Keratinocyte (primary cell): ENCODE data around the gene SACM1L. TPM values are rescaled to one million over a fixed set of nuclear protein-coding genes. Genes with fewer than 3 reads are reported as not detected.

Source experiments
- DNase-seq: peaks from one replicate; pipeline ENCODE4 v3.0.0-alpha.2; 2011; ENCODE audit warnings: low read depth, missing footprints, low spot score
- FAIRE-seq: peaks from 2 replicates; lab custom pipeline; 2011; peaks lifted over from hg19 to GRCh38; lab: Jason Lieb, UNC
- H2AFZ ChIP-seq: 2 replicates; pipeline ENCODE4 v1.6.0; 2012; ENCODE audit warnings: low read length, control low read depth, inconsistent platforms; ENCODE audit not compliant: control insufficient read depth
- H3K27ac ChIP-seq: 2 replicates; pipeline ENCODE4 v1.5.1; 2011; ENCODE audit warnings: low read length; ENCODE audit not compliant: control insufficient read depth, insufficient read depth
- H3K27me3 ChIP-seq: 3 replicates; pipeline ENCODE4 v1.6.0; 2011; ENCODE audit warnings: low read length; ENCODE audit not compliant: control insufficient read depth, insufficient read depth; ENCODE audit errors: extremely low read depth
- H3K36me3 ChIP-seq, 2 experiments: 2 replicates in 1 of 2; 3 replicates in 1 of 2; pipeline ENCODE4 v1.5.1; 2011; ENCODE audit warnings: low read length in 2 of 2, mild to moderate bottlenecking in 1 of 2; ENCODE audit not compliant: control insufficient read depth in 2 of 2, insufficient read depth in 2 of 2; ENCODE audit errors: extremely low read depth in 1 of 2
- H3K4me1 ChIP-seq: 3 replicates; pipeline ENCODE4 v1.5.1; 2011; ENCODE audit warnings: low read length; ENCODE audit not compliant: control insufficient read depth, insufficient read depth; ENCODE audit errors: extremely low read depth
- H3K4me2 ChIP-seq: 3 replicates; pipeline ENCODE4 v1.6.0; 2011; ENCODE audit warnings: low read depth, low read length; ENCODE audit not compliant: control insufficient read depth, insufficient read depth; ENCODE audit errors: extremely low read depth
- H3K4me3 ChIP-seq, 3 experiments: fragments of 200-600 bp in 1 of 3; sonication (generic) in 1 of 3; 2 replicates in 2 of 3; 3 replicates in 1 of 3; pipeline ENCODE4 v1.5.1; 2011 to 2016; ENCODE audit warnings: low read length in 3 of 3, mild to moderate bottlenecking in 3 of 3, control low read depth in 2 of 3, inconsistent platforms in 1 of 3, low read depth in 1 of 3, mixed read lengths in 1 of 3, mixed run types in 1 of 3, moderate library complexity in 1 of 3; ENCODE audit not compliant: control insufficient read depth in 2 of 3, insufficient read depth in 2 of 3; ENCODE audit errors: extremely low read depth in 1 of 3
- H3K79me2 ChIP-seq: 2 replicates; pipeline ENCODE4 v1.6.0; 2012; ENCODE audit warnings: low read length; ENCODE audit not compliant: control insufficient read depth, insufficient read depth
- H3K9ac ChIP-seq: 3 replicates; pipeline ENCODE4 v1.6.0; 2011; ENCODE audit warnings: low read length; ENCODE audit not compliant: control insufficient read depth, insufficient read depth; ENCODE audit errors: extremely low read depth
- H3K9me1 ChIP-seq: 3 replicates; pipeline ENCODE4 v1.6.0; 2011; ENCODE audit warnings: low read length; ENCODE audit not compliant: control insufficient read depth, insufficient read depth; ENCODE audit errors: extremely low read depth
- H3K9me3 ChIP-seq: 2 replicates; pipeline ENCODE4 v1.5.1; 2012; ENCODE audit warnings: low read depth, low read length; ENCODE audit not compliant: control insufficient read depth
- H4K20me1 ChIP-seq: 3 replicates; pipeline ENCODE4 v1.6.0; 2011; ENCODE audit warnings: low read length; ENCODE audit not compliant: control insufficient read depth, insufficient read depth; ENCODE audit errors: extremely low read depth
- EZH2 ChIP-seq: IDR thresholded peaks from one replicate; pipeline ENCODE4 v1.6.1; 2012; ENCODE audit warnings: inconsistent platforms, mild to moderate bottlenecking, low read length, moderate library complexity
- dilution Hi-C: fragments of 300-500 bp; cut with MboI; formaldehyde crosslinking; loops from one replicate; pipeline ENCODE4 v1.7.0; 2020; ENCODE audit warnings: low sequenced_read_pairs; ENCODE audit not compliant: extremely low pct_ligation_motif_present
- polyA plus RNA-seq, 5 experiments: library from polyadenylated mRNA; depleted of rRNA in 3 of 5; stranded (reverse) in 3 of 5; stranded (forward) in 1 of 5; unstranded in 1 of 5; fragments of >200 nt; gene quantifications; 1 replicate in 1 of 5; 2 replicates in 3 of 5; 3 replicates in 1 of 5; pipeline versions ENCODE4 v1.2.1 to v1.2.3, GENCODE V29; 2011 to 2012; ENCODE audit warnings: missing spikeins in 2 of 5, low read depth in 1 of 5, low replicate concordance in 1 of 5
- TF ChIP-seq, protein P1 (sequence below), 3 experiments: IDR thresholded peaks in 1 of 3; conservative IDR thresholded peaks in 1 of 3; optimal IDR thresholded peaks in 1 of 3; 2 replicates in 2 of 3; 3 replicates in 1 of 3; pipeline versions ENCODE3 to v1.5.1; 2011; ENCODE audit warnings: low read length in 3 of 3, mild to moderate bottlenecking in 3 of 3, moderate library complexity in 2 of 3, control low read depth in 1 of 3, inconsistent platforms in 1 of 3; ENCODE audit not compliant: insufficient read depth in 2 of 3; ENCODE audit errors: extremely low read depth in 1 of 3

The SACM1L gene
- polyA plus RNA-seq, 1 donor (not counting 4 experiments of a cell fraction or from before 2014, with no cell fraction given): 44.3 TPM

DNA sequence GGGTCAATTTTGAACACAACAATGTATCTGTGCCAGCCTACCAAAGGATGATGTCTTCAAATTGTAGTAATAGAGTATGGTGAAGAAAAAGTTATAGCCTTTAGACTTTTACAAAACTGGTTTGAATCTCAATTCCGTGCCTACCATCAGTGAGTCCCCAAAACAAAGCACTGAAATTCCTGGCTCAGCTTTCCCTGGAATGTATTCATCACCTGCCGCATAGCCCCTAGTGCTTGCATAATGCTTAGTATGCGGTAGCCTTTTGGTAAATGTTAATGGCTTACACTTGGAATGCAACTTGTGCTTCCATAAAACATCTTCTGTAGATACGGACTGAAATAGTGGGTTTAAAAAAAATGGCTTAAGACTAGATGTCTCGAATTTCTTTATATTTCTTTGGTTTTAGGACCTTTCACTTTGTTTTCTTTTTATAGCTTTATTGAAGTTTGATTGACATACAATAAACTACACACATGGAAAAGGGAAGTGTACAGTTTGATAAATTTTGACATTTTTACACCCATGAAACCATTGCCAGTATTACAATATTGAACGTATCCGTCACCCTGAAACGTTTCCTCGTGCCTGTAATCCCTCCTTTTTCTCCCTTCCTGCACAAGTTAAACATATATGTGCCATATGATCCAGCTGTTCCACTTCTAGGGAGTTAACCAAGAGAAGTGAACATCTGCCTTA, 12.1 kb downstream of the SACM1L start:
- no peak for FAIRE-seq
- dilution Hi-C loops: no loop called here
- no peaks in the 10 kb centered on the region for H3K9me1 ChIP-seq
- no peak overlapping the region for H3K9ac ChIP-seq
- peaks cover 4 to 5% of the 10 kb centered on the region in 2 experiments for H3K36me3 ChIP-seq
- no peaks in the 10 kb centered on the region for H3K4me1 ChIP-seq
- no peaks in the 10 kb centered on the region for H3K27me3 ChIP-seq
- H4K20me1 ChIP-seq: peaks cover 3% of the 10 kb centered on the region
- no peak overlapping the region for H3K27ac ChIP-seq
- no peak overlapping the region for H2AFZ ChIP-seq
- H3K4me2 ChIP-seq: no peak overlapping the region
- no peaks in the 10 kb centered on the region for H3K9me3 ChIP-seq
- no peak overlapping the region for H3K4me3 ChIP-seq
- TF ChIP-seq EZH2: no peak
- TF ChIP-seq, protein P1, sequence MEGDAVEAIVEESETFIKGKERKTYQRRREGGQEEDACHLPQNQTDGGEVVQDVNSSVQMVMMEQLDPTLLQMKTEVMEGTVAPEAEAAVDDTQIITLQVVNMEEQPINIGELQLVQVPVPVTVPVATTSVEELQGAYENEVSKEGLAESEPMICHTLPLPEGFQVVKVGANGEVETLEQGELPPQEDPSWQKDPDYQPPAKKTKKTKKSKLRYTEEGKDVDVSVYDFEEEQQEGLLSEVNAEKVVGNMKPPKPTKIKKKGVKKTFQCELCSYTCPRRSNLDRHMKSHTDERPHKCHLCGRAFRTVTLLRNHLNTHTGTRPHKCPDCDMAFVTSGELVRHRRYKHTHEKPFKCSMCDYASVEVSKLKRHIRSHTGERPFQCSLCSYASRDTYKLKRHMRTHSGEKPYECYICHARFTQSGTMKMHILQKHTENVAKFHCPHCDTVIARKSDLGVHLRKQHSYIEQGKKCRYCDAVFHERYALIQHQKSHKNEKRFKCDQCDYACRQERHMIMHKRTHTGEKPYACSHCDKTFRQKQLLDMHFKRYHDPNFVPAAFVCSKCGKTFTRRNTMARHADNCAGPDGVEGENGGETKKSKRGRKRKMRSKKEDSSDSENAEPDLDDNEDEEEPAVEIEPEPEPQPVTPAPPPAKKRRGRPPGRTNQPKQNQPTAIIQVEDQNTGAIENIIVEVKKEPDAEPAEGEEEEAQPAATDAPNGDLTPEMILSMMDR (optimal IDR thresholded peaks at IDR 0.05 in 1 of 3, IDR thresholded peaks at IDR 0.05 in 1 of 3, conservative IDR thresholded peaks at IDR 0.05 in 1 of 3; ENCODE audit: extremely low read depth in 1 of 3, insufficient read depth in 2 of 3, low read length in 3 of 3): no peak
- peaks cover 50% of the 10 kb centered on the region for H3K79me2 ChIP-seq
- no peak for DNase-seq

DNA sequence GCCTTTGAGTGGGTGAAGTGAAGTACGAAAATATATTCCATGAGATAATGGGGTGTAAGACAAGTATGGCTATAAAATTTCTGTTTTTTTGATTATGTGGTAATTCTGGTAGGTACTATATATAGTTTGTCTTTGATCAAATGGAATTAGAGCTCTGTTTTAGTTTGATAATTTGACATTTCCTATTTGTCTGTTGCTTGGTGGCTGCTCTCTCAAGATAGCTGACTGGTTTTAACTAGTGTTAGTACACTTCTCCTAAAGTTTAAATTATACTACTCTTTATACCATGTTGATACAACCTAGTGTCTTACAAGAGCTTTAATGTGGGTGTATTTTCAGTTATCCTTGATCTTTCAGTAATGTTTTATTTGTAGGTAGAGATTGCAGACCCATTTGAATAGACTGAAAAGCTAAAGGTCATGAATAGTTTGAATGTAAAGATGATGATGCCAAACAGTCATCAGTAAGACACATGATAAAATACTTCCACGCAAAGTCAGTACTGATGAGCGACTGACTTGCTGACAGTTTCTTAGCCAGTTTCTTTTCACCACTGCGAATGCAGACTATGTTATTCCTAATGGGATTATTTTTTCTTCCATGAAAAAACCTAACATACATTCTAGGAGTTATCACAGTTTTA, 15.2 kb downstream of the SACM1L start:
- Histone ChIP-seq H3K27me3 (no peaks in the 10 kb centered on the region), H3K27ac (no peak overlapping the region), H3K9me1 (no peaks in the 10 kb centered on the region), H3K4me2 (no peak overlapping the region), H3K79me2 (peaks cover 27% of the 10 kb centered on the region), H3K36me3 (peaks cover 8 to 13% of the 10 kb centered on the region in 2 experiments), H3K9ac (no peak overlapping the region), H3K4me1 (no peaks in the 10 kb centered on the region), H2AFZ (no peak overlapping the region), H4K20me1 (no peaks in the 10 kb centered on the region), H3K9me3 (no peaks in the 10 kb centered on the region), H3K4me3 (no peak overlapping the region)
- no peak for DNase-seq
- FAIRE-seq: no peak
- dilution Hi-C loops: no loop called here
- TF ChIP-seq, protein P1 (optimal IDR thresholded peaks at IDR 0.05 in 1 of 3, IDR thresholded peaks at IDR 0.05 in 1 of 3, conservative IDR thresholded peaks at IDR 0.05 in 1 of 3; ENCODE audit: extremely low read depth in 1 of 3, insufficient read depth in 2 of 3, low read length in 3 of 3): no peak
- TF ChIP-seq EZH2: no peak
